Ishikawa (cell line): ENCODE data around the gene TMEM196.

ENCODE experiments used
- CEBPB ChIP-seq: IDR thresholded peaks from 2 replicates; pipeline ENCODE4 v1.6.1; 2012
- CREB1 ChIP-seq: IDR thresholded peaks from 2 replicates; pipeline ENCODE4 v1.6.1; 2012; ENCODE audit warnings: low read depth
- EGR1 ChIP-seq: IDR thresholded peaks from 2 replicates; pipeline ENCODE4 v1.6.1; 2012
- EP300 ChIP-seq: IDR thresholded peaks from 2 replicates; pipeline ENCODE4 v1.6.1; 2012; ENCODE audit warnings: borderline replicate concordance
- FOXM1 ChIP-seq: IDR thresholded peaks from 2 replicates; pipeline ENCODE4 v1.6.1; 2012; ENCODE audit warnings: low read depth, borderline replicate concordance
- NFIC ChIP-seq: IDR thresholded peaks from 2 replicates; pipeline ENCODE4 v1.6.1; 2012
- RAD21 ChIP-seq: IDR thresholded peaks from 2 replicates; pipeline ENCODE4 v1.6.1; 2012; ENCODE audit warnings: low read depth
- TAF1 ChIP-seq: IDR thresholded peaks from 2 replicates; pipeline ENCODE4 v1.6.1; 2012; ENCODE audit warnings: low read depth, mild to moderate bottlenecking
- TEAD4 ChIP-seq: IDR thresholded peaks from 2 replicates; pipeline ENCODE4 v1.6.1; 2012
- USF1 ChIP-seq: IDR thresholded peaks from 2 replicates; pipeline ENCODE4 v1.6.1; 2012
- YY1 ChIP-seq: IDR thresholded peaks from 2 replicates; pipeline ENCODE4 v1.6.1; 2012; ENCODE audit warnings: low read depth
- ZBTB7A ChIP-seq: IDR thresholded peaks from 2 replicates; pipeline ENCODE4 v1.6.1; 2012; ENCODE audit warnings: low read depth
- TF ChIP-seq, protein P1 (sequence below): IDR thresholded peaks from 2 replicates; pipeline ENCODE4 v1.6.1; 2012; ENCODE audit warnings: low read depth, mild to moderate bottlenecking

TMEM196 gene

GRCh38 chr7:19675816-19676215 lies 97.6 kb downstream of the TMEM196 start:
- TF ChIP-seq EGR1 = no peak
- no peak for TF ChIP-seq EP300

DNA sequence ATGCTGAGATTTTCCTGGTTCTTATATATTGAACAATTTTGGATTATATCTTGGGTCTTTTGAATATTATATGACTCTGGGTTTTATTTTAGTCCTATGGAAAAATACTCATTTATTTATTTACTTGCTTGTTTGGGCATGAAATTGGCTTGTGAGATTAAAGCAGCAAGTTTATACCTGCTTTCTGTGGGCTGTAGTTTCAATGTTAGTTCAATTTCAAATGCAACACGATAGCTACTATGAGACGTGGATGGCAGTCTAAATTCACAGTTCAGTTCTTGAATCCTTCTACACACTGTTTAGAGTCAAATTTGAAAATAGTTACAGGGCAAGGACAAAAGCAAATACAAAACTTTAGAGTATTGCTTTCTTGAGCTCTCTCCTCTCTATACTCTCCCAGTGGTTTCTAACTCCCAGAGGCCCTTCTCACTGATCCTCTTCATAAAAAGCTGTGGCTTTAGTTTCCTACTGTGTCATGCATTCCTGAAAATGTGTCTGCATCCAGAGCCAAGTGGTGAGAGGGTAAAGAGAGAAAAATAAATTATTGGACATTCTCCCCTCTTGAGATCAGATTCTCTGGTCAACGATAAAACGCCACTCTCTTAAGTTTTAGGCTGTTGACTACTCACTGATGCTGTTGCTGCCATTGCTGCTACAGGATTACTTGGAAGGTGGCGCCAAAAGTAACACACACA lies 99.0 kb downstream of the TMEM196 start:
- TF ChIP-seq TAF1 (no peak), YY1 (no peak), CEBPB (no peak), NFIC (no peak), FOXM1 (no peak), CREB1 (no peak), EGR1 (no peak), TEAD4 (no peak), EP300 (no peak), RAD21 (no peak), ZBTB7A (no peak), USF1 (no peak)
- TF ChIP-seq, protein P1, sequence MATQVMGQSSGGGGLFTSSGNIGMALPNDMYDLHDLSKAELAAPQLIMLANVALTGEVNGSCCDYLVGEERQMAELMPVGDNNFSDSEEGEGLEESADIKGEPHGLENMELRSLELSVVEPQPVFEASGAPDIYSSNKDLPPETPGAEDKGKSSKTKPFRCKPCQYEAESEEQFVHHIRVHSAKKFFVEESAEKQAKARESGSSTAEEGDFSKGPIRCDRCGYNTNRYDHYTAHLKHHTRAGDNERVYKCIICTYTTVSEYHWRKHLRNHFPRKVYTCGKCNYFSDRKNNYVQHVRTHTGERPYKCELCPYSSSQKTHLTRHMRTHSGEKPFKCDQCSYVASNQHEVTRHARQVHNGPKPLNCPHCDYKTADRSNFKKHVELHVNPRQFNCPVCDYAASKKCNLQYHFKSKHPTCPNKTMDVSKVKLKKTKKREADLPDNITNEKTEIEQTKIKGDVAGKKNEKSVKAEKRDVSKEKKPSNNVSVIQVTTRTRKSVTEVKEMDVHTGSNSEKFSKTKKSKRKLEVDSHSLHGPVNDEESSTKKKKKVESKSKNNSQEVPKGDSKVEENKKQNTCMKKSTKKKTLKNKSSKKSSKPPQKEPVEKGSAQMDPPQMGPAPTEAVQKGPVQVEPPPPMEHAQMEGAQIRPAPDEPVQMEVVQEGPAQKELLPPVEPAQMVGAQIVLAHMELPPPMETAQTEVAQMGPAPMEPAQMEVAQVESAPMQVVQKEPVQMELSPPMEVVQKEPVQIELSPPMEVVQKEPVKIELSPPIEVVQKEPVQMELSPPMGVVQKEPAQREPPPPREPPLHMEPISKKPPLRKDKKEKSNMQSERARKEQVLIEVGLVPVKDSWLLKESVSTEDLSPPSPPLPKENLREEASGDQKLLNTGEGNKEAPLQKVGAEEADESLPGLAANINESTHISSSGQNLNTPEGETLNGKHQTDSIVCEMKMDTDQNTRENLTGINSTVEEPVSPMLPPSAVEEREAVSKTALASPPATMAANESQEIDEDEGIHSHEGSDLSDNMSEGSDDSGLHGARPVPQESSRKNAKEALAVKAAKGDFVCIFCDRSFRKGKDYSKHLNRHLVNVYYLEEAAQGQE = no peak

DNA sequence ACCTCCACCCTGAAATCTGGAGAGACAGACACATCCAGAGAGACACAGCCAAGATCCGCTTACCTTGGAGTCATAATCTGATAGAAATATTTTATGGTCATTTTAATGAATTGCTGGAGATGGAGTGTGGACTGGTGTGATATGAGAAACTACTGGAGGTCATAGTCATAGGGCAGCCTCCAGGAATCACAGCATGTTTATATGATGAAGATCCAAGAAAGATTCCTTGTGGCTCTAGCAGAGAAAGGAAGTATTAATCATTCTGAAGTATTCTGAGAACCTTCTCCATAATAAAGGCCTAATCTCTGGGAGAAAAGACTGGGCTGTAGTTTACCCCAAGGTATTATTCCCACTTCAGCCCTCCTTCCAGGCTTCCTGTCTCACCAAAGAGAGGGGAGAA lies 102.6 kb downstream of the TMEM196 start:
- no peak for TF ChIP-seq CEBPB
- no peak for TF ChIP-seq TAF1
- no peak for TF ChIP-seq RAD21
- TF ChIP-seq FOXM1 = no peak
- TF ChIP-seq EGR1 = no peak
